HepG2 (cell line): ENCODE results near the gene ZBTB46. TPM values are rescaled to one million over a fixed set of nuclear protein-coding genes. Genes with fewer than 3 reads are reported as not detected.

Experiments used
- ATRX ChIP-seq: sonication (generic); formaldehyde crosslinking; IDR thresholded peaks from 2 replicates; pipeline ENCODE4 v1.4.0; 2020; ENCODE audit warnings: missing genetic modification reagents, borderline replicate concordance
- BCLAF1 ChIP-seq: fragments of 450-650 bp; IDR thresholded peaks from 2 replicates; pipeline ENCODE4 v1.6.1; 2017; ENCODE audit warnings: mild to moderate bottlenecking
- DR1 ChIP-seq: sonication (generic); formaldehyde crosslinking; IDR thresholded peaks from 2 replicates; pipeline ENCODE4 v1.8.0; 2021; ENCODE audit warnings: mild to moderate bottlenecking, missing genetic modification reagents, inconsistent platforms
- HINFP ChIP-seq: sonication (generic); formaldehyde crosslinking; IDR thresholded peaks from 2 replicates; pipeline ENCODE4 v1.4.0; 2020; ENCODE audit warnings: low read depth, mild to moderate bottlenecking, missing genetic modification reagents
- MAZ ChIP-seq, 2 experiments: sonication (generic) in 1 of 2; formaldehyde crosslinking in 1 of 2; IDR thresholded peaks; 2 replicates each; pipeline versions ENCODE4 v1.5.0 to v1.6.1; 2012 to 2020; ENCODE audit warnings: low read depth in 2 of 2, mild to moderate bottlenecking in 2 of 2, borderline replicate concordance in 1 of 2, improper control_type of control experiment in 1 of 2, low read length in 1 of 2, missing genetic modification reagents in 1 of 2, moderate library complexity in 1 of 2
- MTF1 ChIP-seq: sonication (generic); formaldehyde crosslinking; IDR thresholded peaks from 2 replicates; pipeline ENCODE4 v1.5.0; 2020; ENCODE audit warnings: missing genetic modification reagents
- NONO ChIP-seq, 2 experiments: fragments of 450-650 bp in 1 of 2; sonication (generic) in 1 of 2; formaldehyde crosslinking in 1 of 2; IDR thresholded peaks in 1 of 2; conservative IDR thresholded peaks in 1 of 2; 2 replicates each; pipeline versions ENCODE4 v1.6.1 to v1.8.0; 2017 to 2022; ENCODE audit warnings: mild to moderate bottlenecking in 1 of 2, missing genetic modification reagents in 1 of 2, moderate library complexity in 1 of 2
- NR2F2 ChIP-seq: IDR thresholded peaks from 2 replicates; pipeline ENCODE4 v1.6.1; 2012; ENCODE audit warnings: low read depth, inconsistent platforms, borderline replicate concordance
- PAX8 ChIP-seq: sonication (generic); formaldehyde crosslinking; IDR thresholded peaks from 2 replicates; pipeline ENCODE4 v1.8.0; 2022; ENCODE audit warnings: mild to moderate bottlenecking, missing genetic modification reagents, borderline replicate concordance
- RERE ChIP-seq: IDR thresholded peaks from 2 replicates; pipeline ENCODE4 v1.6.1; 2016; ENCODE audit warnings: low read depth, missing genetic modification reagents, missing compliant biosample characterization
- TFDP2 ChIP-seq: sonication (generic); formaldehyde crosslinking; IDR thresholded peaks from 2 replicates; pipeline ENCODE4 v1.4.0; 2020; ENCODE audit warnings: missing genetic modification reagents
- TOPORS ChIP-seq: sonication (generic); formaldehyde crosslinking; IDR thresholded peaks from 2 replicates; pipeline ENCODE4 v1.8.0; 2023; ENCODE audit warnings: mild to moderate bottlenecking, missing genetic modification reagents
- TP53 ChIP-seq: sonication (generic); formaldehyde crosslinking; conservative IDR thresholded peaks from 2 replicates; pipeline ENCODE4 v1.4.0; 2020; ENCODE audit warnings: missing genetic modification reagents
- YEATS2 ChIP-seq: sonication (generic); formaldehyde crosslinking; IDR thresholded peaks from 2 replicates; pipeline ENCODE4 v1.4.0; 2020; ENCODE audit warnings: missing genetic modification reagents, borderline replicate concordance
- ZNF232 ChIP-seq: sonication (generic); formaldehyde crosslinking; IDR thresholded peaks from 2 replicates; pipeline ENCODE4 v1.4.0; 2020; ENCODE audit warnings: missing genetic modification reagents, borderline replicate concordance
- ZNF317 ChIP-seq: sonication (generic); formaldehyde crosslinking; IDR thresholded peaks from 2 replicates; pipeline ENCODE4 v1.5.0; 2020; ENCODE audit warnings: mild to moderate bottlenecking, missing genetic modification reagents
- ZNF724P ChIP-seq: sonication (generic); formaldehyde crosslinking; IDR thresholded peaks from 2 replicates; pipeline ENCODE4 v1.8.0; 2022; ENCODE audit warnings: missing genetic modification reagents, borderline replicate concordance
- polyA plus RNA-seq, 8 experiments: library from polyadenylated mRNA; depleted of rRNA in 3 of 8; stranded (reverse) in 7 of 8; unstranded in 1 of 8; fragments of >200 nt; fragmentation: Illumina TruSeq in 4 of 8; extraction: Trizol in 4 of 8; gene quantifications; 2 replicates each; pipeline versions ENCODE4 v1.2.1 to v1.2.3, GENCODE V29; 2011 to 2016; ENCODE audit warnings: low read depth in 4 of 8, missing spikeins in 1 of 8, mixed read lengths in 1 of 8; ENCODE audit not compliant: insufficient read depth in 1 of 8
- total RNA-seq, 5 experiments: library from RNA; depleted of rRNA; stranded (reverse); fragments of >200 nt; fragmentation: Illumina TruSeq; extraction: Trizol; gene quantifications; 2 replicates each; pipeline ENCODE4 v1.2.3, GENCODE V29; 2016; ENCODE audit warnings: low read depth in 1 of 5

Gene ZBTB46
- total and polyA plus RNA-seq, 2 of the 13 experiments (the other 11 are each of a cell fraction or from before 2014, with no cell fraction given): 1.6 to 13.5 TPM

- peak; percentile 75 for TF ChIP-seq MTF1 (CRISPR knock-in tag)
- peak; percentile 91; the same call in 1 of the 2 replicates for TF ChIP-seq DR1
- peak; percentile 93 for TF ChIP-seq NR2F2
- peak; percentile 96; the same call in 1 of the 2 replicates for TF ChIP-seq ZNF724P (CRISPR knock-in tag)
- peak; percentile 94 for TF ChIP-seq ZNF232
- no peak; the same call in 1 of the 2 replicates for TF ChIP-seq ZNF317 (CRISPR knock-in tag)
- TF ChIP-seq ATRX (CRISPR knock-in tag): no peak
- peak; percentile 99 for TF ChIP-seq HINFP (CRISPR knock-in tag)
- peak; percentile 97 for TF ChIP-seq TOPORS
- TF ChIP-seq BCLAF1: no peak
- peak; percentile 86; the same call in 1 of the 2 replicates for TF ChIP-seq PAX8 (CRISPR knock-in tag)
- peak; percentile 84 for TF ChIP-seq RERE (CRISPR knock-in tag)
- no peak for TF ChIP-seq TP53
- peak; percentile 91 for TF ChIP-seq TFDP2 (CRISPR knock-in tag)
- TF ChIP-seq MAZ (IDR thresholded peaks at IDR 0.05; ENCODE audit: borderline replicate concordance, low read depth, low read length): no peak; the same call in none of the 2 replicates
- TF ChIP-seq MAZ (CRISPR knock-in tag; IDR thresholded peaks at IDR 0.05; ENCODE audit: low read depth): peak; percentile 99
- TF ChIP-seq NONO (IDR thresholded peaks at IDR 0.05): no peak
- TF ChIP-seq NONO (CRISPR knock-in tag; conservative IDR thresholded peaks at IDR 0.05): peak; percentile 100
- peak; percentile 97 for TF ChIP-seq YEATS2 (CRISPR knock-in tag)
These were observed 123.3 kb downstream of the ZBTB46 start, which contains the start of the genes ARFRP1 and ZGPAT (continued) for GRCh38 chr20:63707558-63708300.
